HG02678 (cell line): ENCODE data around the gene HMHB1.

Experiments used
- ATAC-seq: cut with Tn5 transposase; IDR thresholded peaks from one replicate; pipeline ENCODE4 v1.9.1; 2021; ENCODE audit warnings: mild to moderate bottlenecking, moderate library complexity; ENCODE audit not compliant: unreplicated experiment

HMHB1 gene

GRCh38 chr5:143812085-143812705, at the start of gene HMHB1:
Gene HMHB1 (plus strand): TSS chr5:143812161.
- peak; percentile 59 for ATAC-seq

- no peak for ATAC-seq
Observed at GRCh38 chr5:143762636-143763220, 49.2 kb upstream of the HMHB1 start.

GRCh38 chr5:143767162-143767561, 44.8 kb upstream of the HMHB1 start:
- no peak for ATAC-seq

- ATAC-seq = no peak
Observed at GRCh38 chr5:143769026-143769786, 42.8 kb upstream of the HMHB1 start.

GRCh38 chr5:143770450-143770849, 41.5 kb upstream of the HMHB1 start:
- ATAC-seq = no peak

GRCh38 chr5:143771189-143771588, 40.8 kb upstream of the HMHB1 start:
- ATAC-seq = no peak

GRCh38 chr5:143771602-143772001, 40.4 kb upstream of the HMHB1 start:
- no peak for ATAC-seq

- no peak for ATAC-seq
Observed at GRCh38 chr5:143772621-143773020, 39.3 kb upstream of the HMHB1 start.

- ATAC-seq = no peak
Observed at GRCh38 chr5:143775258-143775657, 36.7 kb upstream of the HMHB1 start.

GRCh38 chr5:143776951-143777350, 35.0 kb upstream of the HMHB1 start:
- no peak for ATAC-seq

GRCh38 chr5:143779506-143779905, 32.5 kb upstream of the HMHB1 start:
- no peak for ATAC-seq

- ATAC-seq = no peak
Observed at GRCh38 chr5:143781993-143782520, 29.9 kb upstream of the HMHB1 start.

- ATAC-seq = no peak
Observed at GRCh38 chr5:143782588-143783386, 29.2 kb upstream of the HMHB1 start.

GRCh38 chr5:143788401-143788800, 23.6 kb upstream of the HMHB1 start:
- ATAC-seq = no peak

GRCh38 chr5:143790457-143791112, 21.4 kb upstream of the HMHB1 start:
- no peak for ATAC-seq

GRCh38 chr5:143791848-143792731, 19.9 kb upstream of the HMHB1 start:
- peak; percentile 69 for ATAC-seq

- no peak for ATAC-seq
Observed at GRCh38 chr5:143793249-143793648, 18.7 kb upstream of the HMHB1 start.

GRCh38 chr5:143796125-143796524, 15.8 kb upstream of the HMHB1 start:
- no peak for ATAC-seq

GRCh38 chr5:143796753-143797152, 15.2 kb upstream of the HMHB1 start:
- ATAC-seq = no peak

GRCh38 chr5:143800715-143801114, 11.2 kb upstream of the HMHB1 start:
- no peak for ATAC-seq
